ENCODE data around the gene MAP3K5. TPM values are rescaled to one million over a fixed set of nuclear protein-coding genes. Genes with fewer than 3 reads are reported as not detected.

MAP3K5 gene
- total RNA-seq, 1 donor from 2014 or later: 4.7 TPM

DNA sequence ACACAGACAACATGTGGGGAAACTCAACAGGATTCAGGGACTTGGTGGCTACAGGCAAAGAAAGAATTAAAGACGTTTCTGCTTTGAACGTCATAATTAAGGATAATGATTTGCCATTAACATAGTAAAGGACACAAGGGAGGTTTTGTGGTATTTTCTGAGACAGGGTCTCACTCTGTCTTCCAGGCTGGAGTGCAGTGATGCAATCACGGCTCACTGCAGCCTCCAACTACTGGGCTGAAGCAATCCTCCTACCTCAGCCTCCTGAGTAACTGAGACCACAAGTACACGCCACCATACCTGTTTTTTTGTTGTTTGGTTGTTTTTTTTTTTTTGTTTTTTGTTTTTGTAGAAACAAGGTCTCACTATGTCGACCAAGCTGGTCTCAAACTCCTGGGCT lies 62.4 kb downstream of the MAP3K5 start:
- TF ChIP-seq, protein P1, sequence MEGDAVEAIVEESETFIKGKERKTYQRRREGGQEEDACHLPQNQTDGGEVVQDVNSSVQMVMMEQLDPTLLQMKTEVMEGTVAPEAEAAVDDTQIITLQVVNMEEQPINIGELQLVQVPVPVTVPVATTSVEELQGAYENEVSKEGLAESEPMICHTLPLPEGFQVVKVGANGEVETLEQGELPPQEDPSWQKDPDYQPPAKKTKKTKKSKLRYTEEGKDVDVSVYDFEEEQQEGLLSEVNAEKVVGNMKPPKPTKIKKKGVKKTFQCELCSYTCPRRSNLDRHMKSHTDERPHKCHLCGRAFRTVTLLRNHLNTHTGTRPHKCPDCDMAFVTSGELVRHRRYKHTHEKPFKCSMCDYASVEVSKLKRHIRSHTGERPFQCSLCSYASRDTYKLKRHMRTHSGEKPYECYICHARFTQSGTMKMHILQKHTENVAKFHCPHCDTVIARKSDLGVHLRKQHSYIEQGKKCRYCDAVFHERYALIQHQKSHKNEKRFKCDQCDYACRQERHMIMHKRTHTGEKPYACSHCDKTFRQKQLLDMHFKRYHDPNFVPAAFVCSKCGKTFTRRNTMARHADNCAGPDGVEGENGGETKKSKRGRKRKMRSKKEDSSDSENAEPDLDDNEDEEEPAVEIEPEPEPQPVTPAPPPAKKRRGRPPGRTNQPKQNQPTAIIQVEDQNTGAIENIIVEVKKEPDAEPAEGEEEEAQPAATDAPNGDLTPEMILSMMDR (conservative IDR thresholded peaks at IDR 0.05): no peak
- H3K27me3 Mint-ChIP-seq: no peaks in the 10 kb centered on the region
- H3K4me3 Mint-ChIP-seq: no peak overlapping the region
- H3K9me3 Mint-ChIP-seq: peaks cover 5% of the 10 kb centered on the region
- no peak overlapping the region for H3K27ac Mint-ChIP-seq
- peaks cover 4% of the 10 kb centered on the region for H3K36me3 Mint-ChIP-seq
- H3K4me1 Mint-ChIP-seq (ENCODE audit: unreplicated experiment): no peaks in the 10 kb centered on the region
- DNase-seq (ENCODE audit: extremely low spot score, unreplicated experiment): no peak

DNA sequence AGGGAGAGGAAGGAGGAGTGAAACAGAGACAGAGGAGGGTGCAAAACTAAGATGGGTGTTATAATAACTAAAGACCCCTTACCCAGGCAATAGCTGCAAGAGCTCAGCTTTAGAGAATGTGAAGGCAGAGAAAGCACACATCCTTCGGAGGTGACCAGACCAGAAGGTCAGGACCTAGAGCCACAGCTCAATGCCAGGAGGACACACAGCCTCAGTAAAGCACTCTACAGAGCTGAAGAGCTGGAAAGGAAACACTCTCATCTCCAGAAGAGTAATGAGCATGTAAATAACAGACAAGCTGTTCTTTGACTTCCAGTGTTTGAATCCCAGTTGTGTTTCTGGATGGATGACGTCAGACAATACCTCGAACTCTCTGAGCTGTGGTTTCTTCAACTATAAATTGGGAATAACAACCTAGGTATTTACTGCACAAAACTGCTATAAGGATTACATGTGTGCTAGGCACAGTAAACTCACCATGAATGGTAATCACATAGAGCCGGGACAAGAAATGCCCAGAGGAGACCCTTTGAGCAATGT lies 63.2 kb downstream of the MAP3K5 start:
- Mint-ChIP-seq H3K27me3 (no peaks in the 10 kb centered on the region), H3K27ac (no peak overlapping the region), H3K4me3 (no peak overlapping the region), H3K9me3 (peaks cover 5% of the 10 kb centered on the region), H3K4me1 (ENCODE audit: unreplicated experiment) (no peaks in the 10 kb centered on the region), H3K36me3 (peaks cover 4% of the 10 kb centered on the region)
- no peak for DNase-seq (ENCODE audit: extremely low spot score, unreplicated experiment)
- TF ChIP-seq, protein P1 (conservative IDR thresholded peaks at IDR 0.05): no peak

DNA sequence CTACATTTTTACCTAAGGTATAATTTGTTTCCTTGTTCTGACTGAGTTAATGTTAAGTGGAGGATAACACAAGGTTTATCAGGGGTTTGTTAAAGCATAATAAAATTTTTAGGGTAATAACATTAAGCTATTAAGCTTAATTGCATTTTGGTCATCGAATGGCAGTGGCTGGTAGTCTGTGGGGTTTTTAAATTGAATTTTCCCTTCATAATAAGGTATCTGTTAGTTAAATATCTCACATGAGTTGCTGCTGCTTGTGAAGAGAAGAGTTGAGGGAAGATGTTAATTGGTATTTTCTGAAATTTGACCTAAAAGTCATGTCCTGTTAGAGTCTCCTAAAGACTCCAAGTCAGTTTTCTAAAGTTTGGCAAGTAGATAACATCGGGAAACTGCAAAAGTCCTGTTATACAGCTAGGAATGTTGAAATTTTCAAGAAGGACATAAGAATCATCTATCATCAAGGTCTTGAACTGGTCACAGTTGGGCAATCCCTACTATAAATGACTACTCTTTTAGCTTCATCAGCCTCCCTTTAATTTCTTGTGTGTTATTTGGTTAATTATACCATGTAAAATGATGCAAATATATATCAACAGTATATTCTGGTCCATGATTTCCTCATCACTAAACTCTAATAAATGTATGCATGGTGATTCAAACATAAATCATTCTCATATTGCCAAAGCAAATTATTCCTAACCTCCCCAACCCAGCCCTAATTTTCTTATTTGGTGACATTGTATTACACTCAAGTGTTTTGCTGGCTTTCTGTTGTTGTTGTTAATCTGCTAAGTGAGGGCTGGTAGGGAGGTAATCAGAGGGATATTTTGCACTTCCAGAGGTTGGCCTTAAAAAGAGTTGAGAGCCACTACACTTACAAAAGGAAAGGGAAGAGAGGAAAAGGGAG lies 64.0 kb downstream of the MAP3K5 start:
- Mint-ChIP-seq H3K27ac (no peak overlapping the region), H3K36me3 (peaks cover 4% of the 10 kb centered on the region)

DNA sequence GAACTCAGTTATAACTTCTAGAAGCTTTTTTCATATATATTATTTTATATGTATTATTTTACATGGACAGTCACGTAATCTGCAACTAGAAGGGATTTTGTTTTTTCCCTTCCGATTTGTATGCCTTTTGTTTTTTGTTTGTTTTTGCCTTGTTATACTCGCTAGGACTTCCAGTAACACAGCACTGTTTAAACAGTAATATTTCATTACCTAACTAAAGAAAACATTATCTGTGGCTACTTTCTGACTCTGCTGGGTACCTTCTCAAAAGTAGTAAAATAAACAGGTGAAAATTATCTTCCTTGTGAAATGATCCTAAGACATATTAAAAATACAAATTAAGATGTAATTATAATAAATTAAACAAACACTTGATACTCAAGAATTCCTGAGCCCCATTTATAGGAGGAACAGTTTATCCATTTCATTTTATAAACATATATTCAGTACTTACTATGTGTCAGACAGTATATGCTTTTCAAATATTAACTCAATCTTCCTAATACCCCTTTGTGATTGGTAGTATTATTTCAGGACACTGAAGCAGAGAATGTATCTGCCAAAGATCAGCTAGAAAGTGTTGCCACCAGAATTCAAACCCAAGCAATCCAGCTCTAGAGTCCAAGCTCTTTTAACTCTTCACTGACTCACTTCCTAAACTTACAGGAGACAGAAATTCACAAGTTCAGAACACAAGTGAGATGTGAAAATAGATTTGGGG lies 65.3 kb downstream of the MAP3K5 start:
- Mint-ChIP-seq H3K4me1 (ENCODE audit: unreplicated experiment) (peaks cover 4% of the 10 kb centered on the region), H3K36me3 (peaks cover 4% of the 10 kb centered on the region), H3K27me3 (no peaks in the 10 kb centered on the region), H3K27ac (no peak overlapping the region), H3K4me3 (no peak overlapping the region), H3K9me3 (peaks cover 5% of the 10 kb centered on the region)
- no peak for DNase-seq (ENCODE audit: extremely low spot score, unreplicated experiment)
- TF ChIP-seq, protein P1 (conservative IDR thresholded peaks at IDR 0.05): no peak

More for the DNA sequence above, 64.0 kb downstream of the MAP3K5 start:
- H3K9me3 Mint-ChIP-seq: peaks cover 5% of the 10 kb centered on the region
- H3K4me1 Mint-ChIP-seq (ENCODE audit: unreplicated experiment): peaks cover 4% of the 10 kb centered on the region
- TF ChIP-seq, protein P1 (conservative IDR thresholded peaks at IDR 0.05): no peak
- H3K27me3 Mint-ChIP-seq: no peaks in the 10 kb centered on the region
- no peak overlapping the region for H3K4me3 Mint-ChIP-seq
- DNase-seq (ENCODE audit: extremely low spot score, unreplicated experiment): no peak

DNA sequence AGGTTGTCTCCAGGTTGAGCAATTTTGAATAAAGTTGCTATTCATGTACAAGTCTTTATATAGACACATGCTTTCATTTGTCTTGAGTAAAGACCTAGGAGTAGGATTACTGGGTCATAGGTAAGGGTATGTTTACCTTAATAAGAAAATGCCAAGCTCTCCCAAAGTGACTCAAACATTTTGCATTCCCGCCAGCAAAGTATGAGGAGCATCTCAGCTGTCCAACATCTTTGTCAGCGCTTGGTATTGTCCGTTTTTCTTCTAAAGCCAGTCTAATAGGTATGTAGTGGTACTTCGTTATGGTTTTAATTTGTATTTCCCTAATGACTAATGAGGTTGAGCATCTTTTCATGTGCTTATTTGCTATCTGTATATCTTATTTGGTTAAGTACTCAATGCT lies 67.2 kb downstream of the MAP3K5 start:
- TF ChIP-seq, protein P1 (conservative IDR thresholded peaks at IDR 0.05): no peak
- H3K4me3 Mint-ChIP-seq: no peak overlapping the region
- peaks cover 4% of the 10 kb centered on the region for H3K36me3 Mint-ChIP-seq
- peaks cover 5% of the 10 kb centered on the region for H3K9me3 Mint-ChIP-seq
- H3K4me1 Mint-ChIP-seq (ENCODE audit: unreplicated experiment): peaks cover 4% of the 10 kb centered on the region
- DNase-seq (ENCODE audit: extremely low spot score, unreplicated experiment): no peak
- H3K27me3 Mint-ChIP-seq: no peaks in the 10 kb centered on the region
- H3K27ac Mint-ChIP-seq: no peak overlapping the region

Data from type B pancreatic cell (in vitro differentiated cells).